PFSK-1 (cell line): Measurements from ENCODE around the gene CHTF18.

ENCODE experiments used
- FOXP2 ChIP-seq: optimal IDR thresholded peaks from 2 replicates; pipeline ENCODE3; 2011; ENCODE audit warnings: borderline replicate concordance, control low read depth, inconsistent platforms; ENCODE audit not compliant: insufficient read depth; ENCODE audit errors: extremely low read length, extremely low read depth
- POLR2AphosphoS5 ChIP-seq: IDR thresholded peaks from 2 replicates; pipeline ENCODE4 v1.6.1; 2012; ENCODE audit warnings: low read depth, mild to moderate bottlenecking, control low read depth, low read length, moderate library complexity
- REST ChIP-seq, 2 experiments: IDR thresholded peaks; 2 replicates each; pipeline versions ENCODE4 v1.6.1 to v1.8.0; 2011 to 2012; ENCODE audit warnings: low read depth in 2 of 2, low read length in 2 of 2, control low read depth in 1 of 2, inconsistent platforms in 1 of 2, mild to moderate bottlenecking in 1 of 2, moderate library complexity in 1 of 2; ENCODE audit not compliant: insufficient read depth in 1 of 2
- SIN3A ChIP-seq: IDR thresholded peaks from 2 replicates; pipeline ENCODE4 v1.6.1; 2012; ENCODE audit warnings: mild to moderate bottlenecking, low read length, moderate library complexity, borderline replicate concordance; ENCODE audit not compliant: insufficient read depth
- TAF1 ChIP-seq: IDR thresholded peaks from 2 replicates; pipeline ENCODE4 v1.6.1; 2012; ENCODE audit warnings: low read length, control low read depth, borderline replicate concordance; ENCODE audit not compliant: insufficient read depth

The CHTF18 gene

GRCh38 chr16:843771-844170, 55.4 kb downstream of the CHTF18 start:
- TF ChIP-seq REST (IDR thresholded peaks at IDR 0.05; ENCODE audit: insufficient read depth in 1 of 2, low read depth in 2 of 2, low read length in 2 of 2) (no peak), POLR2AphosphoS5 (no peak), FOXP2 (no peak), TAF1 (no peak), SIN3A (no peak)

- TF ChIP-seq POLR2AphosphoS5: no peak
- no peak for TF ChIP-seq REST (IDR thresholded peaks at IDR 0.05; ENCODE audit: insufficient read depth in 1 of 2, low read depth in 2 of 2, low read length in 2 of 2)
- TF ChIP-seq TAF1: no peak
- TF ChIP-seq FOXP2: no peak
- no peak for TF ChIP-seq SIN3A
Observed at GRCh38 chr16:844638-845350, 56.4 kb downstream of the CHTF18 start.

- TF ChIP-seq FOXP2 (no peak), TAF1 (no peak), REST (IDR thresholded peaks at IDR 0.05; ENCODE audit: insufficient read depth in 1 of 2, low read depth in 2 of 2, low read length in 2 of 2) (no peak), POLR2AphosphoS5 (no peak), SIN3A (no peak)
Observed at GRCh38 chr16:845351-845745, 56.9 kb downstream of the CHTF18 start.

GRCh38 chr16:847151-847550, 58.7 kb downstream of the CHTF18 start:
- TF ChIP-seq TAF1 (no peak), SIN3A (no peak), REST (IDR thresholded peaks at IDR 0.05; ENCODE audit: insufficient read depth in 1 of 2, low read depth in 2 of 2, low read length in 2 of 2) (no peak), POLR2AphosphoS5 (no peak), FOXP2 (no peak)
